Heart right ventricle (tissue), 16 donors: ENCODE results near the gene FGGY. TPM values are rescaled to one million over a fixed set of nuclear protein-coding genes. Genes with fewer than 3 reads are reported as not detected.

Experiments used
- ATAC-seq, 8 donors: fragments of 200-7000 bp; cut with Tn5 transposase; one replicate each; pipeline ENCODE4 v1.9.1; 2020; ENCODE audit warnings: mild to moderate bottlenecking in 8 of 8, moderate library complexity in 8 of 8, moderate number of reproducible peaks in 1 of 8
- DNase-seq, 2 donors: peaks; one replicate each; pipeline ENCODE4 v3.0.0-alpha.2; 2020
- H3K27ac ChIP-seq, 10 donors: fragments of 200-600 bp; sonication (generic) in 2 of 10; one replicate each; pipeline versions ENCODE4 v1.5.0 to v1.8.0; 2020 to 2022; ENCODE audit warnings: mild to moderate bottlenecking in 3 of 10
- H3K27me3 ChIP-seq, 7 donors: fragments of 200-600 bp; one replicate each; pipeline ENCODE4 v1.8.0; 2021 to 2022; ENCODE audit warnings: mild to moderate bottlenecking in 2 of 7
- H3K36me3 ChIP-seq, 9 donors: fragments of 200-600 bp; sonication (generic) in 1 of 9; one replicate each; pipeline versions ENCODE4 v1.5.0 to v1.8.0; 2020 to 2022; ENCODE audit warnings: mild to moderate bottlenecking in 2 of 9
- H3K4me1 ChIP-seq, 9 donors: fragments of 200-600 bp; sonication (generic) in 1 of 9; one replicate each; pipeline versions ENCODE4 v1.5.0 to v1.8.0; 2020 to 2022; ENCODE audit warnings: mild to moderate bottlenecking in 4 of 9
- H3K4me3 ChIP-seq, 10 donors: fragments of 200-600 bp; sonication (generic) in 2 of 10; one replicate each; pipeline versions ENCODE4 v1.5.0 to v1.8.0; 2020 to 2022; ENCODE audit warnings: mild to moderate bottlenecking in 7 of 10, moderate library complexity in 2 of 10
- H3K9me3 ChIP-seq, 11 donors: fragments of 200-600 bp in 10 of 11; sonication (generic) in 2 of 11; one replicate each; pipeline versions ENCODE4 v1.5.0 to v1.8.0; 2013 to 2022; ENCODE audit warnings: mild to moderate bottlenecking in 2 of 11, control low read depth in 1 of 11, moderate library complexity in 1 of 11
- CTCF ChIP-seq, 9 donors: fragments of 200-600 bp; sonication (generic) in 2 of 9; IDR thresholded peaks; one replicate each; pipeline versions ENCODE4 v1.5.0 to v1.8.0; 2021 to 2022; ENCODE audit warnings: antibody characterized with exemption in 9 of 9, mild to moderate bottlenecking in 5 of 9, moderate library complexity in 1 of 9
- WGBS, 2 donors: extraction: QIAGEN DNeasy Blood & Tissue Kit; methylation state at CpG; one replicate each; pipeline ENCODE4 v1.1.7; 2013; ENCODE audit warnings: inconsistent platforms in 1 of 2; 5-methylcytosine and 5-hydroxymethylcytosine counted together
- intact Hi-C, 10 donors: fragments of 100-400 bp; cut with DNase I; formaldehyde crosslinking; loops; one replicate each; pipeline versions ENCODE4 v1.11.1 to v1.14.2; 2022
- polyA plus RNA-seq, 2 donors: library from polyadenylated mRNA; stranded (reverse); fragments of 200-250 nt; gene quantifications; one replicate each; pipeline ENCODE4 v1.2.3, GENCODE V29; 2013
- total RNA-seq, 10 donors: library from RNA; stranded (reverse); fragmentation: NEBNext Ultra II Directional in 3 of 10; extraction: Animal tissue kit (Norgen Biotek cat#: 25700) in 3 of 10; gene quantifications; one replicate each; pipeline versions ENCODE4 v1.2.1 to v1.2.4, GENCODE V29; 2021 to 2023
- donor health status: Arrhythmogenic right ventricular cardiomyopathy.
- donor health status: ischemic (EF 13 %, LVEDD 7.1; RV severe dilation, severe dysfunction).
- donor health status: healthy with polysubstance abuse.
- donor health status: DM: no; HTN: yes; CAD: no.
- donor health status: DM: no; HTN: no; CAD: no.
- donor health status: ischemic (EF 25% LVEDD 6.9; RV normal size, moderate dysfunction).
- donor health status: ischemic (EF 25% LVEDD 5.7; RV mildly dilated, moderate dysfunction).
- donor health status: healthy.
- donor health status: DM: yes; HTN: yes; CAD: no.
- donor health status: Ischemic cardiomyopathy.
- donor health status: ischemic (EF 35%, LVEDD 5.7; RV mildly dilated, moderate dysfunction).
- donor health status: nonischemic (EF 11% LVEDD 7.7; RV severe dilation, severe dysfunction).
- donor health status: DM: yes; HTN: yes; CAD: no.
- donor health status: PGD.
- donor health status: ischemic (EF 29% LVEDD 5.4; RV normal size, mild dysfunction).
- donor health status: nonischemic (EF 23%, LVEDD 6.1; RV moderate dilation, normal function).

FGGY gene
- total and polyA plus RNA-seq, 12 donors: 3.1 to 51.8 (median 34.7) TPM

GRCh38 chr1:59377350-59377904 is 80.5 kb downstream of the FGGY start:
- H3K4me1 ChIP-seq: peaks cover 0 to 6% (median 0%) of the 10 kb centered on the region in 9 donors
- no peak overlapping the region for H3K27ac ChIP-seq
- H3K27me3 ChIP-seq: no peaks in the 10 kb centered on the region
- H3K36me3 ChIP-seq: peaks cover 0 to 3% (median 0%) of the 10 kb centered on the region in 9 donors
- peaks cover 0 to 8% (median 0%) of the 10 kb centered on the region in 11 donors for H3K9me3 ChIP-seq
- TF ChIP-seq CTCF (IDR thresholded peaks at IDR 0.05): no peak
- ATAC-seq (no peak), DNase-seq (no peak)
- no peak overlapping the region for H3K4me3 ChIP-seq
- WGBS, 2 donors: 96 to 98% methylated on average over 3 of the region's 3 CpGs
- intact Hi-C loops: no loop called here

- H3K4me3 ChIP-seq: no peak overlapping the region
- peaks cover 0 to 8% (median 0%) of the 10 kb centered on the region in 11 donors for H3K9me3 ChIP-seq
- peaks cover 0 to 3% (median 0%) of the 10 kb centered on the region in 9 donors for H3K36me3 ChIP-seq
- no peak for TF ChIP-seq CTCF (IDR thresholded peaks at IDR 0.05)
- no peak for ATAC-seq
- WGBS, 2 donors: 90 to 96% methylated on average over 7 of the region's 7 CpGs
- H3K27ac ChIP-seq: no peak overlapping the region
- intact Hi-C loops: loop anchor here in 1 of 10 donors (1.0 kb wide), 1 partner anchor 35 kb away; no protein-coding TSS in a partner anchor
- H3K4me1 ChIP-seq: peaks cover 0 to 6% (median 0%) of the 10 kb centered on the region in 9 donors
- no peaks in the 10 kb centered on the region for H3K27me3 ChIP-seq
- DNase-seq: no peak
Observed at GRCh38 chr1:59378621-59379370, 81.9 kb downstream of the FGGY start.

- ATAC-seq: no peak
- no peak for TF ChIP-seq CTCF (IDR thresholded peaks at IDR 0.05)
- intact Hi-C loops: no loop called here
Observed at GRCh38 chr1:59379371-59379728, 82.5 kb downstream of the FGGY start.

GRCh38 chr1:59383963-59384362 is 87.1 kb downstream of the FGGY start:
- intact Hi-C loops: no loop called here

More at GRCh38 chr1:59379371-59379728, 82.5 kb downstream of the FGGY start:
- H3K36me3 ChIP-seq: peaks cover 0 to 3% (median 0%) of the 10 kb centered on the region in 9 donors
- DNase-seq: no peak
- H3K4me3 ChIP-seq: no peak overlapping the region
- H3K27me3 ChIP-seq: no peaks in the 10 kb centered on the region
- no peak overlapping the region for H3K27ac ChIP-seq
- peaks cover 0 to 6% (median 0%) of the 10 kb centered on the region in 9 donors for H3K4me1 ChIP-seq
- H3K9me3 ChIP-seq: peaks cover 0 to 8% (median 0%) of the 10 kb centered on the region in 11 donors

More at GRCh38 chr1:59383963-59384362, 87.1 kb downstream of the FGGY start:
- Histone ChIP-seq H3K4me3 (no peak overlapping the region), H3K4me1 (no peaks in the 10 kb centered on the region), H3K36me3 (peaks cover 0 to 3% (median 0%) of the 10 kb centered on the region in 9 donors), H3K27ac (no peak overlapping the region), H3K27me3 (no peaks in the 10 kb centered on the region), H3K9me3 (peaks cover 0 to 8% (median 0%) of the 10 kb centered on the region in 11 donors)
- no peak for DNase-seq
- no peak for ATAC-seq
- WGBS, 2 donors: 86 to 94% methylated on average over 3 of the region's 3 CpGs
- no peak for TF ChIP-seq CTCF (IDR thresholded peaks at IDR 0.05)
